Common myeloid progenitor, CD34-positive (primary cell): ENCODE measurements around the gene TM7SF3.
A peak's percentile ranks its signal among the peaks of the same experiment; 100 is the strongest.

Source experiments
- CTCF ChIA-PET: fragments of 350-600 bp; sonication (Branson Sonifier 250); formaldehyde crosslinking; loops from one replicate; lab custom pipeline; 2021; ENCODE audit warnings: antibody characterized with exemption; lab: Charles Lee
- POLR2A ChIA-PET: fragments of 350-600 bp; sonication (Branson Sonifier 250); formaldehyde crosslinking; loops from one replicate; lab custom pipeline; 2021; ENCODE audit warnings: antibody characterized with exemption; lab: Charles Lee
- DNase-seq, 3 donors: peaks; one replicate each; pipeline versions ENCODE4 v3.0.0 to v3.0.0-alpha.2; 2013
- H3K27ac ChIP-seq, 2 experiments: 1 replicate in 1 of 2; 2 replicates in 1 of 2; pipeline ENCODE4 v1.7.0; 2013; ENCODE audit warnings: inconsistent platforms in 2 of 2, low read length in 2 of 2, mild to moderate bottlenecking in 2 of 2, low read depth in 1 of 2, moderate library complexity in 1 of 2; ENCODE audit not compliant: severe bottlenecking in 2 of 2, insufficient read depth in 1 of 2, poor library complexity in 1 of 2
- H3K27me3 ChIP-seq, 5 experiments: replicated peaks in 2 of 5; 1 replicate in 3 of 5; 2 replicates in 2 of 5; pipeline versions ENCODE4 v1.6.1 to v1.7.0; 2013; ENCODE audit warnings: low read length in 4 of 5, mild to moderate bottlenecking in 2 of 5, moderate library complexity in 2 of 5, inconsistent platforms in 1 of 5; ENCODE audit not compliant: insufficient read depth in 5 of 5, control insufficient read depth in 4 of 5
- H3K36me3 ChIP-seq, 4 experiments: 1 replicate in 2 of 4; 2 replicates in 2 of 4; pipeline versions ENCODE4 v1.6.1 to v1.7.0; 2013; ENCODE audit warnings: low read length in 3 of 4, control low read depth in 1 of 4, mild to moderate bottlenecking in 1 of 4; ENCODE audit not compliant: control insufficient read depth in 4 of 4, insufficient read depth in 4 of 4
- H3K4me1 ChIP-seq, 4 experiments: 1 replicate in 3 of 4; 2 replicates in 1 of 4; pipeline versions ENCODE4 v1.6.1 to v1.7.1; 2013; ENCODE audit warnings: low read length in 3 of 4, mild to moderate bottlenecking in 3 of 4, control low read depth in 1 of 4, inconsistent platforms in 1 of 4, moderate library complexity in 1 of 4; ENCODE audit not compliant: control insufficient read depth in 4 of 4, insufficient read depth in 4 of 4; ENCODE audit errors: control extremely low read depth in 1 of 4
- H3K4me3 ChIP-seq, 7 experiments: 1 replicate in 4 of 7; 2 replicates in 3 of 7; pipeline versions ENCODE4 v1.5.1 to v1.7.0; 2013; ENCODE audit warnings: mild to moderate bottlenecking in 7 of 7, low read length in 6 of 7, moderate library complexity in 6 of 7, inconsistent platforms in 2 of 7, low read depth in 2 of 7, control low read depth in 1 of 7; ENCODE audit not compliant: insufficient read depth in 4 of 7, control insufficient read depth in 1 of 7; ENCODE audit errors: extremely low read depth in 1 of 7
- H3K9me3 ChIP-seq, 5 experiments: 1 replicate in 4 of 5; 2 replicates in 1 of 5; pipeline versions ENCODE4 v1.6.1 to v1.7.1; 2013; ENCODE audit warnings: low read length in 4 of 5, mild to moderate bottlenecking in 2 of 5, inconsistent platforms in 1 of 5, low read depth in 1 of 5, moderate library complexity in 1 of 5; ENCODE audit not compliant: control insufficient read depth in 4 of 5, insufficient read depth in 2 of 5; ENCODE audit errors: control extremely low read depth in 1 of 5
- WGBS: methylation state at CpG from one replicate; pipeline ENCODE4 v1.1.5; 2013; ENCODE audit not compliant: insufficient coverage; 5-methylcytosine and 5-hydroxymethylcytosine counted together

The TM7SF3 gene

GRCh38 chr12:27006797-27007467 lies 7.3 kb downstream of the TM7SF3 start:
- DNase-seq = peak in 1 of 3 donors; percentile 43
- Histone ChIP-seq H3K36me3 (peaks cover 0 to 24% (median 3%) of the 10 kb centered on the region in 4 experiments), H3K27me3 (no peaks in the 10 kb centered on the region), H3K4me1 (peaks cover 12 to 76% (median 51%) of the 10 kb centered on the region in 4 experiments), H3K4me3 (no peak overlapping the region), H3K27ac (no peak overlapping the region), H3K9me3 (no peaks in the 10 kb centered on the region)
- POLR2A ChIA-PET = interaction anchor here (0.6 kb wide), 1 partner anchor 20 kb away, joined by 4 read pairs; no protein-coding TSS in a partner anchor
- CTCF ChIA-PET = no interaction called here
- 100% methylated on average over 1 of the region's 2 CpGs for WGBS

GRCh38 chr12:27005495-27005894 lies 8.7 kb downstream of the TM7SF3 start:
- CTCF ChIA-PET = no interaction called here
- no peak overlapping the region for H3K4me3 ChIP-seq
- H3K4me1 ChIP-seq = peaks cover 23 to 76% (median 54%) of the 10 kb centered on the region in 4 experiments
- POLR2A ChIA-PET = no interaction called here
- peak overlapping the region in 1 of 2 experiments; percentile 11 for H3K27ac ChIP-seq
- no peak for DNase-seq
- WGBS = no CpG with 5 or more reads among the region's 2 CpGs
- peaks cover 0 to 16% (median under 1%) of the 10 kb centered on the region in 4 experiments for H3K36me3 ChIP-seq
- H3K9me3 ChIP-seq = no peaks in the 10 kb centered on the region
- no peaks in the 10 kb centered on the region for H3K27me3 ChIP-seq

DNA sequence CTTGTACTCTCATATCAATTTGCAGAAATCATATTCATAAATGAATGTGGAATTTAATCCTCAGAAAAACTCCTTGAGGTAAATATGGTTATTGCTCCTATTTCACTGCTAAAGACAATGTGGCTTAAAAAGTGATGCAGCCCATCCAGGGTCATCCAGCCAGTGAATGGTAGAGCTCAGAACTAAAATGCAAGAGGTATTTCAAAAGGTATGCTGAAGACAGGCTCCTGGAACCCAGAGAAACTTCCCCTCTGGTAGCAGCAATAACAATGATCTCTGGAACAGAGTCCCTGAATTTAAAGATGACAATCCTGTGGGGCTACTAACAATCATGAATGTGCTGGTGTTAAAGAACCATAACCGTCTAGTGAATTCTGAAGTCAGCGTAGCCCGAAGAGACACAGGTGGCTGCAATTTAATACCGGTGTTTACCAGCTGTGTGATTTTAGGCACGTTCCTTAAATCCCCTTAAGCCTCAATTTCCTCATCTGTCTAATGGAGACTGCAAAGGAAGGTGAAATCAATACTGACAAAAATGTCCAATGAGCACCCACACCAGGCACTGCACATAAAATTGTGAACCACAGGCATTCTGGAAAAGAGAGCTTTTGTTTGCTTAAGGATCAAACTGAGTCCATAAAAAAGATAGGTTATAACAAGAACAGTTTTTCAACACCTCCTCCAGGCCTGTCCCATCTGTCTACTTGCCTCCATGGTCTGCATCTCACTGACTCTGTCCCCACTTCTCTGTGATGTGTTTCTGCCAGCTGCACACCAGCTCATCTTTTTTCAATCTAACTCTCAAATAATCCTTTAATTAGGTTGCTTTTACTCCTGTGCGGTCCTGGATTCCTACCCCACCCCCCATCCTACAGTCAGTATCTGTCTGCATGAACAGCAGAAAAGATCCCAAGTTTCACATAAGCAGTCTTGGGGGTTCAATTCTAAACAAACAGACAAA lies 10.5 kb downstream of the TM7SF3 start:
- peaks cover 0 to 21% (median 4%) of the 10 kb centered on the region in 4 experiments for H3K36me3 ChIP-seq
- WGBS = 93% methylated on average over 6 of the region's 6 CpGs
- ChIA-PET CTCF (interaction anchor here (0.8 to 5.6 kb wide), 6 partner anchors 7 to 191 kb away, joined by 3 to 62 read pairs (median 4); partner anchors contain the start of gene TM7SF3), POLR2A (interaction anchor here (0.6 kb wide), 1 partner anchor 118 kb away, joined by 4 read pairs; no protein-coding TSS in a partner anchor)
- H3K27ac ChIP-seq = peak overlapping the region in 1 of 2 experiments; percentile 18
- H3K4me3 ChIP-seq = no peak overlapping the region
- H3K4me1 ChIP-seq = peaks cover 23 to 78% (median 49%) of the 10 kb centered on the region in 4 experiments
- H3K27me3 ChIP-seq = no peaks in the 10 kb centered on the region
- no peak for DNase-seq
- H3K9me3 ChIP-seq = no peaks in the 10 kb centered on the region

GRCh38 chr12:27002141-27002540 lies 12.0 kb downstream of the TM7SF3 start:
- CTCF ChIA-PET = interaction anchor here (0.9 to 5.6 kb wide), 3 partner anchors 10 to 147 kb away, joined by 3 to 62 read pairs (median 4); partner anchors contain the start of gene TM7SF3
- Histone ChIP-seq H3K9me3 (no peaks in the 10 kb centered on the region), H3K4me1 (peaks cover 25 to 79% (median 53%) of the 10 kb centered on the region in 4 experiments), H3K27ac (peak overlapping the region in 1 of 2 experiments; percentile 70), H3K36me3 (peaks cover 0 to 32% (median 12%) of the 10 kb centered on the region in 4 experiments), H3K27me3 (no peaks in the 10 kb centered on the region), H3K4me3 (no peak overlapping the region)
- POLR2A ChIA-PET = interaction anchor here (1.6 kb wide), 1 partner anchor 8 kb away, joined by 3 read pairs; no protein-coding TSS in a partner anchor
- WGBS = 100% methylated on average over 1 of the region's 5 CpGs
- no peak for DNase-seq

DNA sequence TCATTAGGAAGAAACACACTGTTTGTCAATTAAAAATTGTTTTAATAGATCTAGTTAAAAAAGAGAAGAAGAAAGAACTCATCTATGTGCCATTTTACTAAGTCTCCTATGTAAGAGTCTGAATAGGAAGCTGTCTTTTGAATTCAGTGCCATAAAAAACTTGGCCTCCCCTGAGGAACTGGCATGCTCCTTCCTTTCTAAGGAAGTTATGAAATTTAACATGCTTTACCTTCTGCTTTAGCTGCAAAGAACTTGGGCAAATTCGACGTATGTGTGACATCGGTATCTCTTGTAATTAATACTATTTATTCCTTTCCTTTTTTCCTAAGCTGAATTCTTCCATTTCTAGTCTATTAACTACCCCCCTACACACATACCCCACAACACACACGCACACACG lies 12.5 kb downstream of the TM7SF3 start:
- H3K9me3 ChIP-seq = no peaks in the 10 kb centered on the region
- ChIA-PET CTCF (interaction anchor here (0.6 to 5.6 kb wide), 3 partner anchors 9 to 626 kb away, joined by 3 to 62 read pairs (median 5); partner anchors contain the start of gene TM7SF3), POLR2A (interaction anchor here (1.6 kb wide), 1 partner anchor 9 kb away, joined by 3 read pairs; no protein-coding TSS in a partner anchor)
- WGBS = no CpG with 5 or more reads among the region's 5 CpGs
- peak overlapping the region in 1 of 7 experiments; percentile 45 for H3K4me3 ChIP-seq
- no peaks in the 10 kb centered on the region for H3K27me3 ChIP-seq
- peak in 2 of 3 donors; percentile 52 to 60 for DNase-seq
- peak overlapping the region; percentile 48 to 70 for H3K27ac ChIP-seq
- H3K4me1 ChIP-seq = peaks cover 28 to 80% (median 54%) of the 10 kb centered on the region in 4 experiments
- H3K36me3 ChIP-seq = peaks cover 0 to 35% (median 12%) of the 10 kb centered on the region in 4 experiments

DNA sequence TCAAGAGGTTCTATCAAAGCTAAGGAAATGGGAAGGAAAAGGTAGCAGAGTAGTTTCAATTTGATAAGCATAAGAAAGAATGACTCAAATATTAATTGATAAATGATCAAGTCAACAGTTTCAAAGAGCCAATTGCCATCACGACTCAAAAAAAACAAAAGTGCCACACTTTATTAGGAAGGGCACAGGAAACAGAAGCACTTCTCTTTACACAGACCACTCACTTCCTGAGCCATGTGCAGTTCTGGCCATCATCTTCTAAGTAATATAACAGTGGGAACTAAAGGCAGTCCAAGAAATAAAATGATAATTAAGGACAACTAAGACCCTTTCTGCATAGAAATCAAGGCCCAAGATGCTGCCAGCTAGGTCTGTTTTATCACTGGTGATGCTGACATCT lies 13.2 kb downstream of the TM7SF3 start:
- no peaks in the 10 kb centered on the region for H3K27me3 ChIP-seq
- H3K27ac ChIP-seq = peak overlapping the region; percentile 48 to 70
- H3K4me1 ChIP-seq = peaks cover 28 to 80% (median 54%) of the 10 kb centered on the region in 4 experiments
- peaks cover 0 to 39% (median 14%) of the 10 kb centered on the region in 4 experiments for H3K36me3 ChIP-seq
- CTCF ChIA-PET = interaction anchor here (0.6 to 5.6 kb wide), 5 partner anchors 8 to 627 kb away, joined by 3 to 62 read pairs (median 3); partner anchors contain the start of gene TM7SF3
- peak; percentile 57 to 82 (median 77) for DNase-seq
- peak overlapping the region in 3 of 7 experiments; percentile 13 to 45 (median 24) for H3K4me3 ChIP-seq
- POLR2A ChIA-PET = interaction anchor here (1.6 kb wide), 1 partner anchor 9 kb away, joined by 3 read pairs; no protein-coding TSS in a partner anchor
- no peaks in the 10 kb centered on the region for H3K9me3 ChIP-seq
- WGBS = no CpG with 5 or more reads among the region's 1 CpG
